22Rv1 (cell line): ENCODE data around the gene PPP4R4.

Experiments used
- H3K27ac ChIP-seq: fragments of 450-650 bp; 2 replicates; pipeline ENCODE4 v1.5.1; 2017
- CTCF ChIP-seq: fragments of 450-650 bp; IDR thresholded peaks from 2 replicates; pipeline ENCODE4 v1.5.1; 2017; ENCODE audit warnings: mild to moderate bottlenecking
- ZFX ChIP-seq: fragments of 450-650 bp; IDR thresholded peaks from 2 replicates; pipeline ENCODE4 v1.6.1; 2017; ENCODE audit warnings: antibody characterized with exemption, borderline replicate concordance

The PPP4R4 gene

GRCh38 chr14:94177806-94178205 lies 3.7 kb downstream of the PPP4R4 start:
- H3K27ac ChIP-seq, result no peak overlapping the region

GRCh38 chr14:94179244-94179643 lies 5.1 kb downstream of the PPP4R4 start:
- no peak for TF ChIP-seq CTCF
- no peak for TF ChIP-seq ZFX
- no peak overlapping the region for H3K27ac ChIP-seq

More at GRCh38 chr14:94177806-94178205, 3.7 kb downstream of the PPP4R4 start:
- TF ChIP-seq CTCF (no peak), ZFX (no peak)

- H3K27ac ChIP-seq, result no peak overlapping the region
- no peak for TF ChIP-seq ZFX
- TF ChIP-seq CTCF, result peak; percentile 77
These were observed 6.6 kb downstream of the PPP4R4 start for GRCh38 chr14:94180655-94181271.

GRCh38 chr14:94181835-94182234 lies 7.7 kb downstream of the PPP4R4 start:
- no peak overlapping the region for H3K27ac ChIP-seq
- TF ChIP-seq CTCF, result no peak
- TF ChIP-seq ZFX, result no peak

- TF ChIP-seq CTCF, result no peak
- no peak for TF ChIP-seq ZFX
- no peak overlapping the region for H3K27ac ChIP-seq
These were observed 18.4 kb downstream of the PPP4R4 start for GRCh38 chr14:94192536-94192935.

GRCh38 chr14:94193776-94194175 lies 19.7 kb downstream of the PPP4R4 start:
- no peak overlapping the region for H3K27ac ChIP-seq

GRCh38 chr14:94196057-94196456 lies 21.9 kb downstream of the PPP4R4 start:
- H3K27ac ChIP-seq, result no peak overlapping the region
- TF ChIP-seq ZFX, result no peak
- TF ChIP-seq CTCF, result no peak

More at GRCh38 chr14:94193776-94194175, 19.7 kb downstream of the PPP4R4 start:
- TF ChIP-seq ZFX (no peak), CTCF (no peak)
